ENCODE results near the gene PI4KA.
"Not testable (repeated sequence)": the region's sequence is repeated elsewhere in the genome, so short reads cannot be mapped to it uniquely, and the experiment has no call there.

PI4KA gene

GRCh38 chr22:20673295-20674195, 185.1 kb downstream of the PI4KA start:
- no peak for DNase-seq
- no peak for TF ChIP-seq GATA1 (IDR thresholded peaks at IDR 0.05; ENCODE audit: low read depth, low read length)
- TF ChIP-seq POLR2A (IDR thresholded peaks at IDR 0.05; ENCODE audit: low read length) = no peak

GRCh38 chr22:20672732-20673131, 185.9 kb downstream of the PI4KA start:
- DNase-seq = no peak
- TF ChIP-seq POLR2A (IDR thresholded peaks at IDR 0.05; ENCODE audit: low read length) (no peak), GATA1 (IDR thresholded peaks at IDR 0.05; ENCODE audit: low read depth, low read length) (no peak)

GRCh38 chr22:20672082-20672424, 186.6 kb downstream of the PI4KA start:
- no peak for DNase-seq
- TF ChIP-seq POLR2A (IDR thresholded peaks at IDR 0.05; ENCODE audit: low read length) (no peak), GATA1 (IDR thresholded peaks at IDR 0.05; ENCODE audit: low read depth, low read length) (no peak)

GRCh38 chr22:20671409-20672081, 187.1 kb downstream of the PI4KA start:
- DNase-seq = no peak
- no peak for TF ChIP-seq GATA1 (IDR thresholded peaks at IDR 0.05; ENCODE audit: low read depth, low read length)
- TF ChIP-seq POLR2A (IDR thresholded peaks at IDR 0.05; ENCODE audit: low read length) = no peak

- not testable (repeated sequence) for DNase-seq
Measured at GRCh38 chr22:20670457-20671261, 188.0 kb downstream of the PI4KA start.

GRCh38 chr22:20669884-20670283, 188.7 kb downstream of the PI4KA start:
- DNase-seq = not testable (repeated sequence)

GRCh38 chr22:20669471-20669870, 189.1 kb downstream of the PI4KA start:
- DNase-seq = not testable (repeated sequence)

GRCh38 chr22:20668769-20669168, 189.8 kb downstream of the PI4KA start:
- DNase-seq = not testable (repeated sequence)

- not testable (repeated sequence) for DNase-seq
Measured at GRCh38 chr22:20668226-20668625, 190.4 kb downstream of the PI4KA start.

- not testable (repeated sequence) for DNase-seq
Measured at GRCh38 chr22:20667548-20667947, 191.1 kb downstream of the PI4KA start.

GRCh38 chr22:20666560-20666959, 192.1 kb downstream of the PI4KA start:
- TF ChIP-seq POLR2A (IDR thresholded peaks at IDR 0.05; ENCODE audit: low read length) (no peak), GATA1 (IDR thresholded peaks at IDR 0.05; ENCODE audit: low read depth, low read length) (no peak)
- no peak for DNase-seq

- DNase-seq = no peak
- TF ChIP-seq POLR2A (IDR thresholded peaks at IDR 0.05; ENCODE audit: low read length) (no peak), GATA1 (IDR thresholded peaks at IDR 0.05; ENCODE audit: low read depth, low read length) (no peak)
Measured at GRCh38 chr22:20664594-20664959, 194.0 kb downstream of the PI4KA start.

- DNase-seq = no peak
- no peak for TF ChIP-seq GATA1 (IDR thresholded peaks at IDR 0.05; ENCODE audit: low read depth, low read length)
- no peak for TF ChIP-seq POLR2A (IDR thresholded peaks at IDR 0.05; ENCODE audit: low read length)
Measured at GRCh38 chr22:20663941-20664593, 194.5 kb downstream of the PI4KA start.

- no peak for TF ChIP-seq GATA1 (IDR thresholded peaks at IDR 0.05; ENCODE audit: low read depth, low read length)
- TF ChIP-seq POLR2A (IDR thresholded peaks at IDR 0.05; ENCODE audit: low read length) = no peak
- DNase-seq = no peak
Measured at GRCh38 chr22:20663137-20663828, 195.3 kb downstream of the PI4KA start.

- not testable (repeated sequence) for DNase-seq
Measured at GRCh38 chr22:20662524-20663036, 196.0 kb downstream of the PI4KA start.
